T-cell (primary cell): ENCODE data around the gene FASTK. TPM values are rescaled to one million over a fixed set of nuclear protein-coding genes. Genes with fewer than 3 reads are reported as not detected.

Source experiments
- ATAC-seq, 4 experiments: fragments of 200-7000 bp in 3 of 4; fragments of 150-1000 bp in 1 of 4; cut with Tn5 transposase; replicated peaks in 1 of 4; 1 replicate in 3 of 4; 2 replicates in 1 of 4; pipeline ENCODE4 v1.10.0; 2021; ENCODE audit warnings: moderate library complexity in 3 of 4, mild to moderate bottlenecking in 2 of 4, moderate number of reproducible peaks in 1 of 4
- CTCF ChIA-PET, 2 donors: fragments of 300-600 bp; sonication (Branson Sonifier 250); formaldehyde crosslinking; loops; one replicate each; lab custom pipeline; 2022; ENCODE audit warnings: antibody characterized with exemption in 2 of 2; lab: Charles Lee
- POLR2A ChIA-PET, 2 donors: fragments of 300-600 bp; sonication (Branson Sonifier 250); formaldehyde crosslinking; loops; one replicate each; lab custom pipeline; 2022; ENCODE audit warnings: antibody characterized with exemption in 2 of 2; lab: Charles Lee
- DNase-seq, 35 experiments: peaks; one replicate each; pipeline versions ENCODE4 v3.0.0 to v3.0.0-alpha.2; 2013 to 2023
- H3K27ac ChIP-seq: one replicate; pipeline ENCODE4 v1.5.1; 2013; ENCODE audit warnings: low read length
- H3K27me3 ChIP-seq, 2 experiments: replicated peaks in 1 of 2; 1 replicate in 1 of 2; 2 replicates in 1 of 2; pipeline versions ENCODE4 v1.6.1 to v1.7.0; 2013; ENCODE audit warnings: low read length in 1 of 2, mixed read lengths in 1 of 2; ENCODE audit not compliant: control insufficient read depth in 2 of 2, insufficient read depth in 2 of 2; ENCODE audit errors: extremely low read depth in 1 of 2
- H3K36me3 ChIP-seq, 2 donors: 1 replicate in 1 of 2; 2 replicates in 1 of 2; pipeline versions ENCODE4 v1.6.1 to v1.7.0; 2013; ENCODE audit warnings: low read length in 1 of 2; ENCODE audit not compliant: control insufficient read depth in 2 of 2, insufficient read depth in 1 of 2; ENCODE audit errors: extremely low read depth in 1 of 2
- H3K4me1 ChIP-seq, 2 experiments: 1 replicate in 1 of 2; 2 replicates in 1 of 2; pipeline versions ENCODE4 v1.6.1 to v1.7.0; 2013; ENCODE audit warnings: low read length in 2 of 2, mixed read lengths in 1 of 2; ENCODE audit not compliant: insufficient read depth in 2 of 2, control insufficient read depth in 1 of 2; ENCODE audit errors: extremely low read depth in 1 of 2
- H3K4me3 ChIP-seq, 2 donors: 1 replicate in 1 of 2; 2 replicates in 1 of 2; pipeline versions ENCODE4 v1.5.1 to v1.7.0; 2013; ENCODE audit warnings: mild to moderate bottlenecking in 2 of 2, low read length in 1 of 2, moderate library complexity in 1 of 2; ENCODE audit not compliant: control insufficient read depth in 1 of 2; ENCODE audit errors: extremely low read depth in 1 of 2
- H3K9me3 ChIP-seq: 2 replicates; pipeline ENCODE4 v1.7.0; 2013
- H3K27ac Mint-ChIP-seq, 2 donors: one replicate each; pipeline ENCODE4 v1.8.0; 2020 to 2021; ENCODE audit warnings: mild to moderate bottlenecking in 2 of 2, mixed read lengths in 2 of 2
- H3K27me3 Mint-ChIP-seq, 2 donors: one replicate each; pipeline ENCODE4 v1.8.0; 2021 to 2022; ENCODE audit warnings: mixed read lengths in 2 of 2
- H3K36me3 Mint-ChIP-seq: one replicate; pipeline ENCODE4 v1.8.0; 2021; ENCODE audit warnings: mixed read lengths
- H3K4me1 Mint-ChIP-seq, 3 donors: one replicate each; pipeline ENCODE4 v1.8.0; 2020 to 2022; ENCODE audit warnings: mixed read lengths in 3 of 3, mild to moderate bottlenecking in 1 of 3
- H3K4me3 Mint-ChIP-seq, 3 donors: one replicate each; pipeline ENCODE4 v1.8.0; 2020 to 2022; ENCODE audit warnings: mild to moderate bottlenecking in 3 of 3, mixed read lengths in 3 of 3, moderate library complexity in 3 of 3
- H3K9me3 Mint-ChIP-seq, 3 donors: one replicate each; pipeline ENCODE4 v1.8.0; 2020 to 2022; ENCODE audit warnings: mixed read lengths in 3 of 3
- WGBS: methylation state at CpG from one replicate; pipeline ENCODE4 v1.1.5; 2013; ENCODE audit warnings: missing lambda C conversion rate; ENCODE audit not compliant: insufficient coverage; 5-methylcytosine and 5-hydroxymethylcytosine counted together
- total RNA-seq, 35 experiments: library from RNA in 6 of 35; stranded (reverse) in 6 of 35; fragments of 120-200 nt in 1 of 35; gene quantifications; one replicate each; pipeline versions ENCODE4 v1.2.1 to v1.2.4 and lab custom pipeline; 2013 to 2026

Gene FASTK
- total RNA-seq, 5 donors from 2014 or later (not counting 1 experiment from before 2014, with no cell fraction given) = 98.8 to 157 (median 151) TPM

DNA sequence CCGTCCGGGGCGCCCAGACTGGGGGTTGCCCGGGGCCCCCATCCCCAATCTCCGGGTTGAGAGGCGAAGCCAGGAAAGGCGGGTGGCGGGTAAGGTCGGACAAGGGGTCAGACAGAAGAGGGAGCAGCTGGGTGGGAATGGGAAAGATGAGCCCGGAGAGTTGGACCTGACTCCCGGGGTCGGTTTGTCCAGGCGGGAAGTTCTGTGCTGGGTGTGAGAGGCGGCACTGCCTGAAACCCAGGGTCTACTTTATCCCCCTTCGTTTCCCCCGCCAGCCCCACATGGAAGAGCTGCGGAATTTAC is 20.5 kb downstream of the FASTK start:
- Mint-ChIP-seq H3K27me3 (no peaks in the 10 kb centered on the region), H3K4me1 (peaks cover 32 to 43% (median 41%) of the 10 kb centered on the region in 3 donors), H3K4me3 (peak overlapping the region; percentile 82 to 90 (median 90)), H3K9me3 (no peaks in the 10 kb centered on the region), H3K36me3 (peaks cover under 1% of the 10 kb centered on the region), H3K27ac (peak overlapping the region in 1 of 2 donors; percentile 39)
- ChIA-PET CTCF (no interaction called here), POLR2A (no interaction called here)
- no peak for DNase-seq
- WGBS = 0% methylated on average over 3 of the region's 17 CpGs
- peaks cover 26 to 51% of the 10 kb centered on the region in 2 experiments for H3K4me1 ChIP-seq
- H3K9me3 ChIP-seq = no peaks in the 10 kb centered on the region
- no peak for ATAC-seq
- peak overlapping the region; percentile 49 for H3K27ac ChIP-seq
- H3K27me3 ChIP-seq = no peaks in the 10 kb centered on the region
- peak overlapping the region; percentile 57 to 85 for H3K4me3 ChIP-seq
- H3K36me3 ChIP-seq = peaks cover 0 to 11% of the 10 kb centered on the region in 2 donors

DNA sequence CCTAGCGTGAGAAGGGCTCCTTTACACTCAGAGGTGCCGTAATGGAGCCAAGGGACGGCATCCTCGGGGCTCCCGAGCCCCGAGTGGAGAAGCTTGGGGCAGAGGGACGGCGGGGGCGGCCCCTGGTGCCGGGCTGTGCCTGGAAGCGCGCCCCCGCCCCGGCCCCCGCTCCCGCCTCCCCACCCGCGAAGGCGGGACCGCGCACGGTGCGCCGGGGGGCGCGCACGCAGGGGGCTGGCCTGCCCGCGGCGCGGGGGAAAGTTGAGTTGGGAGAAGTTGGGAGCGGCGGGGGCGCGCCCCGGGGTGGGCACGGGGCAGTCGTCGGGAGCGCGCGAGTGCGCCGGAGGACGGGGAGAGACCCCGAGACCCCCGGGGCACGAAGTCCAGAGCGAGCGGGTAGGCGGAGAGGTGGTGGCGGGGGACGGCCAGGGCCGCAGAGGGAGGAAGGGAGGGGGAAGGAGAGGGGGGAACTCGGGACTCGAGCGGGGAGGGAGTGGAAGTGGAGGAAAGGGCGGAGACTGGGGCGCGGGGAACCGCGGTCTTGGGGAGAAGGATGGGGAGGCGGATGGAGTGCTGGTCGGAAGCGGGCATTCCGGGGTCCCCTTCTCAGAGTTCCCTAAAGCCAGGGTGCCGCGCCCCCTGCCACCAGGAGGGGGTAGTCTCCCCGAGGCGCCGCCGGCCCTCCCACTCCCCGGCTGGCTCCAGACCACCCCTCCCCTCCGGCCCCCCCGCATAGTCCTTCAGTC is 21.1 kb downstream of the FASTK start, which contains the start of gene SLC4A2:
SLC4A2 (plus strand) TSS at position 223 of the 746 bp plus-strand sequence. CDS start 2,399 bp downstream, outside the sequence.
- Histone ChIP-seq H3K4me1 (peaks cover 26 to 51% of the 10 kb centered on the region in 2 experiments), H3K4me3 (peak within 1 kb of the TSS; percentile 77 to 85), H3K27me3 (no peaks in the 10 kb centered on the region), H3K36me3 (peaks cover 0 to 6% of the 10 kb centered on the region in 2 donors), H3K9me3 (no peaks in the 10 kb centered on the region), H3K27ac (peak within 1 kb of the TSS; percentile 94)
- peak within 1 kb of the TSS; percentile 90 for H3K4me3 Mint-ChIP-seq
- ChIA-PET POLR2A (no interaction called here), CTCF (interaction anchor here in 1 of 2 donors (1.7 kb wide), 1 partner anchor 21 kb away, joined by 5 read pairs; the partner anchor contains the start of gene FASTK)
- peaks cover 32 to 43% (median 41%) of the 10 kb centered on the region in 3 donors for H3K4me1 Mint-ChIP-seq
- H3K27me3 Mint-ChIP-seq = no peaks in the 10 kb centered on the region
- WGBS = under 1% methylated on average over 52 of the region's 75 CpGs
- DNase-seq (peak in 33 of 35 experiments; percentile 21 to 82 (median 54)), ATAC-seq (peak in 3 of 4 experiments; percentile 12 to 21 (median 15))
- peak within 1 kb of the TSS; percentile 95 to 96 for H3K27ac Mint-ChIP-seq
- no peaks in the 10 kb centered on the region for H3K9me3 Mint-ChIP-seq
- peaks cover 2% of the 10 kb centered on the region for H3K36me3 Mint-ChIP-seq

DNA sequence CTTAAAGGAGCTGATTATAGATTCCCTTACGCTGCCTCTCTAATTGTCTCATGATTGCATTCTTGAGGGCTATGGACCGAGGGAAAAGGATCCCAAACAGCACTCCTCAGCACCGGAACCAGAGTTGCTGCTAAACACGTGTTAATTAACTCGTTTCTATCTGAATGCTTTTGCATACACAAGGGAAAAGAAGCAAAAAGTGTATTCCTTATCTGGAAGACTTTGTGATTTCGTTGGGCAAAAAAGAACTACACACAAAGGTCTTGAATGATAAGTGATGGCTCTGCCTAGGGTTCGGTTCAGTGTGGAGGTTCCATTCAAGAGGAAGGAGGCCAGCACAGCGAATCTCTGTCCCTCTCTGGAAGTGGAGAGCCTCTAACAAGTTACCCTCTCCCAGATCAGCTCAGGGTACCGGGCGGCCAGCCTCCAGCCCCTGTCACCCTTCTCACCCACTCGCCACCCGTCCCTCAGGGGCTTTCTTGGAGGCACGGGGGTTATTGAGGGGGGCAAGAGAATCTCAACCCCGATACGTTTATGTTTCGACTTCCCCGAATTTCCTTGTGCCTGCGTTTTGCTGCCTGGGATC is 21.7 kb downstream of the FASTK start:
- H3K27me3 ChIP-seq = no peaks in the 10 kb centered on the region
- 8% methylated on average over 7 of the region's 18 CpGs for WGBS
- ChIA-PET CTCF (interaction anchor here in 1 of 2 donors (0.6 to 1.7 kb wide), 2 partner anchors 22 to 82 kb away, joined by 4 to 5 read pairs; partner anchors contain the start of gene FASTK), POLR2A (no interaction called here)
- Mint-ChIP-seq H3K27me3 (no peaks in the 10 kb centered on the region), H3K4me3 (peak overlapping the region; percentile 90), H3K36me3 (peaks cover 4% of the 10 kb centered on the region), H3K27ac (peak overlapping the region; percentile 95 to 96), H3K4me1 (peaks cover 32 to 43% (median 41%) of the 10 kb centered on the region in 3 donors), H3K9me3 (no peaks in the 10 kb centered on the region)
- peak overlapping the region; percentile 94 for H3K27ac ChIP-seq
- peak in 2 of 35 experiments; percentile 7 to 46 for DNase-seq
- H3K4me3 ChIP-seq = peak overlapping the region; percentile 77 to 85
- H3K9me3 ChIP-seq = no peaks in the 10 kb centered on the region
- peaks cover 0 to 4% of the 10 kb centered on the region in 2 donors for H3K36me3 ChIP-seq
- peaks cover 26 to 51% of the 10 kb centered on the region in 2 experiments for H3K4me1 ChIP-seq
- no peak for ATAC-seq

DNA sequence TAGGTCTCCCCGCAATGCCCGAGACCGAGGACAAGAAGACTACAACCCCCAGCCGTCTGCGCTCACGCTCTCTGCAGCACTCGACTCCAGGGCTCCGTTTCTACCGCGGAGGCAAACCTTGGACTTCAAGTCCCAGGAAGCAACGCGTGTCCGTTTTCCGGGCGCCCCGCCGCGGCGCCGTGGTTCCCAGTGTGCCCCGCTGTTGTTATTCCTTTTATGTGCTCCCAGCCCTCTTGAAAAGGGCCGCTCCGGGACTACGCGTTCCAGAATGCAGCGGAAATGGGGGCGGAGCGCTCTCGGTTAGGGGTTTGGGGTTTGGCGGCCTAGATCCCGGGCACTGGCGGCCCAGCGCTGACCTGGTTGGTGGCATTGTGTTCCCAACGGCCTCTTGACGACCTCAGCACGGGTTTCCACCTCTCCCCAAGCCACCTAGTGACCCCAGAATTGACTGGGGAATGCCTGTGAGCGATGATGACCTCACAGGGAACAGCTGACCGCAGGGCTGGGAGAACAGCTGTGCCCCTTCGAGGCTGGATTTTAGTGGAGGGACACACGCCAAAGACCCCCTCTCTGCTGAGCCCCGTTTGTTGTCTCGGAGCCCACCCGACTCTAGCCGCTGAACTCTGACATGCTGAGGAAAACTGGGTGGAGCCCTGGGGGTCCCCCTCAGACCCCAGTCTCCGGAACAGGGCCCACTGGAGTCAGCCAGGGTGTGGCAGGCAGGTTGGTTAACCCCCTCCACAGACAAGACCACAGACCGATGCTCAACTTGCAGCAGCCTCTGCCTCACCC is 22.4 kb downstream of the FASTK start:
- ATAC-seq (peak; percentile 91 to 94 (median 92)), DNase-seq (peak; percentile 91 to 99 (median 97))
- peaks cover 28 to 56% of the 10 kb centered on the region in 2 experiments for H3K4me1 ChIP-seq
- peaks cover 4% of the 10 kb centered on the region for H3K36me3 Mint-ChIP-seq
- no peaks in the 10 kb centered on the region for H3K9me3 Mint-ChIP-seq
- POLR2A ChIA-PET = no interaction called here
- H3K4me3 Mint-ChIP-seq = peak overlapping the region; percentile 90
- peaks cover 0 to 4% of the 10 kb centered on the region in 2 donors for H3K36me3 ChIP-seq
- no peaks in the 10 kb centered on the region for H3K27me3 Mint-ChIP-seq
- H3K27ac Mint-ChIP-seq = peak overlapping the region; percentile 95 to 96
- peak overlapping the region; percentile 85 to 88 for H3K4me3 ChIP-seq
- peaks cover 34 to 44% (median 42%) of the 10 kb centered on the region in 3 donors for H3K4me1 Mint-ChIP-seq
- peak overlapping the region; percentile 94 for H3K27ac ChIP-seq
- peaks cover 0 to 2% of the 10 kb centered on the region in 2 experiments for H3K27me3 ChIP-seq
- no peaks in the 10 kb centered on the region for H3K9me3 ChIP-seq
- under 1% methylated on average over 40 of the region's 46 CpGs for WGBS
- CTCF ChIA-PET = interaction anchor here in 1 of 2 donors (0.6 to 1.7 kb wide), 2 partner anchors 22 to 81 kb away, joined by 4 to 5 read pairs; partner anchors contain the start of gene FASTK

DNA sequence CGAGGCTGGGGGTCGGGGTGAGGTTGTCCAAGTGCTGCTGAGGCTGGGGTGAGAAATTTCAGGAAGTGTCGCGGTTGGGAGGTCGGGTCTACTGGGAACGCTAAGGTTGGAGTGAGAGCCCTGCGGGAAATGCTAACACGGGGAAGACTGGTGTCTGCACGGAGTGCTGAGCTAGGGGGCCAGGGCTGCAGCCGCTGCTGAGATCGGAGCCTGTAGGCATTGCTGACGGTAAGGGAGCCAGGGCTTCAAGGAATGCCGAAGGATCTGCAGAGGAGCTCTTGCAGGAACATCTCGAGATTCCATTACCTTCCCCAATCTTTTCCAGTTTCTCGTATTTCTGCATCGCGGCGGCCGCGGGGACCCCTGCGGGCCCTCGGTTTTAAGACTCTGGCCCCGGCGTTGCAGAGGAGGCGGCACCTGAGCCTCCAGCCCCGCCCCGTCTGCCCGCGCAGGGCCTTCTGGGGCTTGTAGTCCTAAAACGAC is 23.1 kb downstream of the FASTK start, which contains the start of gene CDK5:
CDK5 (minus strand) TSS at position 392 of the 483 bp plus-strand sequence; CDS start at position 343, 49 bp downstream.
- DNase-seq = no peak
- WGBS = 3% methylated on average over 26 of the region's 30 CpGs
- Histone ChIP-seq H3K27me3 (peaks cover 0 to 2% of the 10 kb centered on the region in 2 experiments), H3K4me1 (peaks cover 28 to 56% of the 10 kb centered on the region in 2 experiments), H3K36me3 (peaks cover 0 to 2% of the 10 kb centered on the region in 2 donors), H3K4me3 (peak within 1 kb of the TSS; percentile 85 to 88), H3K9me3 (no peaks in the 10 kb centered on the region), H3K27ac (peak within 1 kb of the TSS; percentile 94)
- POLR2A ChIA-PET = no interaction called here
- H3K4me1 Mint-ChIP-seq = peaks cover 38 to 51% (median 48%) of the 10 kb centered on the region in 3 donors
- peak; percentile 2 to 4 (median 4) for ATAC-seq
- H3K27ac Mint-ChIP-seq = peak within 1 kb of the TSS; percentile 95 to 96
- CTCF ChIA-PET = no interaction called here
- H3K36me3 Mint-ChIP-seq = peaks cover 8% of the 10 kb centered on the region
- peak within 1 kb of the TSS; percentile 90 for H3K4me3 Mint-ChIP-seq
- H3K9me3 Mint-ChIP-seq = no peaks in the 10 kb centered on the region
- H3K27me3 Mint-ChIP-seq = peaks cover 0 to 3% of the 10 kb centered on the region in 2 donors
